Measurements from ENCODE around the gene PAQR4.

DNA sequence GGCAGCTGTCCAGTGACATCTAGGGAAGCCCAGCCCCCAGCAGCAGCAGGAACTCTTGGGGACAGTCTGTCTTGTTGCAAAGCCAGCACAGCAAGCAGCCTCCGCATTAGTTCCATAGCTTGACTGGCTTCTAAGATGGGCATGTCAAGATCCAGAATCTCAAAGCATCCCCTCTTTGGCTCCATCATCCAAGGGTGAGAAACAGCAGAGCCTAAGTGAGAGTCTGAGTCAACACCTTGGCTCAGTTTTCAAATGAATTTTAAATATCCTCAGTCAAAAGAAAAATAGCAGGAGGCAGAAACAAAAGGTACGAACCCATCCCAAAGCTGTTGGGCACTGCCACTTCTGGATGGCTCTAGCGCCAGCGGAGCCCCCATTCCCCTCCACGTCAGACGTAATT lies 45.8 kb downstream of the PAQR4 start:
- TF ChIP-seq CTCF (IDR thresholded peaks at IDR 0.05) (no peak), POLR2A (IDR thresholded peaks at IDR 0.05) (no peak)
